Hematopoietic multipotent progenitor cell treated with erythropoietin and hydrocortisone succinate and interleukin-3 and kit ligand, for 6 days (in vitro differentiated cells): ENCODE results near the gene SHCBP1L.
"Not testable (repeated sequence)": the region's sequence is repeated elsewhere in the genome, so short reads cannot be mapped to it uniquely, and the experiment has no call there.

Experiments
- DNase-seq: peaks from one replicate; pipeline ENCODE4 v3.0.0-alpha.2; 2015

The SHCBP1L gene

DNA sequence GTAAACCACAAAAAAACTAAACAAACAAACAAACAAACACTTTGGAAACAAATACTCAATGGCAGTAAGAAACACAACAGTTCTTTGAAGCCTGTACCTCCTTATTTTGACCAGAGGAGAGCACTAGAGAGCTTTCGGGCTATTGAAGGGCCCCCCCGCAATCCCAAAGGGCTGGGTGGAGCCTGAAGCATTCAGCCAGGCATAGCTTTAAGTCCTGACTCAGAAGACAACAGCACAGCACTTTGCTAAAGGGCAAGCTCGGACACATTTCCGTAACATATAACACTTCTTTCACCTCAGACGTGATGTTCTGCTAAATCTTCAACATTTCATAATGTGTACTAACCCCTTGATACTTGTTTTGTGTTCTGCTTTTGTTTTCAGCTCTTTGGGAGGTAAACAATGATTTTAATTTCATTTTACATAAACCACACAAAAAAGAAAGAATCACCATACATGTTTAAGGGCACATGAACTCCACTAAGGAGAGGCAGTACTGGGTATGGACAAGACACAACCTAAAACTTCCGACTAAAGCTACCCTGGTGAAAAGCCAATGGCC lies 9.7 kb upstream of the SHCBP1L start:
- DNase-seq, result peak; percentile 89

DNA sequence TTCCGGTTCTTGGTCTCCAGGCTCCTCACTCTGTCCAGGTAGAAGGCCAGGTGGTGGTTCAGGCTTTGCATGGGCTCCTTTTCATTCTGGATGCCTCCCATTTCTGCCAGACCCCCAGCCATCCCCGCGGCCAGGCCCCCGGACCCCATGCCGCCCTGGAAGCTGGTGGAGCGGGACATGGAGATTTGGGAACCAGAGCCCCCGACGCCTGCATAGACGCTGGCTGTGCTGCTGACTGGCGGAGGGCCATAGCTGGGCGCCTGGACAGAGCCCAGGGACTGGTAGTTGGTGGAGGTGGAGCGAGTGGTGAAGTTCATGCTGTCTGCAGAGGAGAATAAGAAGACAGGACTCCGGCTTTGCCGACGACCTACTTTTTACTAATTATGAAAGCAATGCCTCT lies 7.1 kb upstream of the SHCBP1L start:
- no peak for DNase-seq

DNA sequence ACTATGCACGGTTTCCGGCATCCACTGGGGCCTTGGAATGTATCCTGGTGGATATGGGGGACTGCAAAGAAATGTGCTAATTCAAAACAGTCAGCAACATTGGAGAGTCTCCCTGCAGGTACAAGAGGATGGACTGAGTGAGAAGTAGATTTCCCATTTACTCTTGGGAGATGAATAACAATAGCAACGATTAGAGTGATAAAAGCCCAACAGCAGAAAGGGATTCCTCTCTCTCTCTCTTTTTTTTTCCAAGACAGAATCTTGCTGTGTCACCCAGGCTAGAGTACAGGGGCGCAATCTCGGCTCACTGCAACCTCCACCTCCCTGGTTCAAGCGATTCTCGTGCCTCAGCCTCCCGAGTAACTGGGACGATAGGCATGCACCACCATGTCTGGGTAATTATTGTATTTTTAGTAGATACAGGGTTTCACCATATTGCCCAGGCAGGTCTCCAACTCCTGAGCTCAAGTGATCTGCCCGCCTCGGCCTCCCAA lies 5.0 kb upstream of the SHCBP1L start:
- DNase-seq, result no peak

DNA sequence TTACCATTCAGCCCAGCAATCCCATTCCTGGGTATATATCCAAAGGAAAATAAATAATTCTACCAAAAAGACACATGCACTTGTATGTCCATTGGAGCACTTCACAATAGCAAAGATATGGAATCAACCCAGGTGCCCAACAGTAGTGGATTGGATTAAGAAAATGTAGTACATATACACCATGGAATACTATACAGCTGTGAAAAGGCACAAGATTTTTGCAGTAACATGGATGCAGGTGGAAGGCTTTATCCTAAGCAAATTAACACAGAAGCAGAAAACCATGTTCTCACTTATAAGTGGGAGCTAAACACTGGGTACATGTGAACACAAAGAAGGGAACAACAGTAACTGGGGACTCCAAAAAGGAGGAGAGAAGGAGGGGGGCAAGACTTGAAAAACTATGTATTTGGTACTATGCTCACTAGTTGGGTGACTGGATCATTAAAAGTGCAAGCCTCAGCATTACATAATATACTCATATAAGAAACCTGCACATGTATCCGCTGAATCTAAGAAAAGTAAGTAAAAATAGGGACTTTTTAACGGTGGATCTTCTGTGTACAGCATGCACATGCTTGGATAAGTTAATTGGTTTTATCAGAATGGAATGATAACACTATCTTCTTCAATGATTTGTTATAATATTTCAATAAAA lies 3.9 kb upstream of the SHCBP1L start:
- no peak for DNase-seq

DNA sequence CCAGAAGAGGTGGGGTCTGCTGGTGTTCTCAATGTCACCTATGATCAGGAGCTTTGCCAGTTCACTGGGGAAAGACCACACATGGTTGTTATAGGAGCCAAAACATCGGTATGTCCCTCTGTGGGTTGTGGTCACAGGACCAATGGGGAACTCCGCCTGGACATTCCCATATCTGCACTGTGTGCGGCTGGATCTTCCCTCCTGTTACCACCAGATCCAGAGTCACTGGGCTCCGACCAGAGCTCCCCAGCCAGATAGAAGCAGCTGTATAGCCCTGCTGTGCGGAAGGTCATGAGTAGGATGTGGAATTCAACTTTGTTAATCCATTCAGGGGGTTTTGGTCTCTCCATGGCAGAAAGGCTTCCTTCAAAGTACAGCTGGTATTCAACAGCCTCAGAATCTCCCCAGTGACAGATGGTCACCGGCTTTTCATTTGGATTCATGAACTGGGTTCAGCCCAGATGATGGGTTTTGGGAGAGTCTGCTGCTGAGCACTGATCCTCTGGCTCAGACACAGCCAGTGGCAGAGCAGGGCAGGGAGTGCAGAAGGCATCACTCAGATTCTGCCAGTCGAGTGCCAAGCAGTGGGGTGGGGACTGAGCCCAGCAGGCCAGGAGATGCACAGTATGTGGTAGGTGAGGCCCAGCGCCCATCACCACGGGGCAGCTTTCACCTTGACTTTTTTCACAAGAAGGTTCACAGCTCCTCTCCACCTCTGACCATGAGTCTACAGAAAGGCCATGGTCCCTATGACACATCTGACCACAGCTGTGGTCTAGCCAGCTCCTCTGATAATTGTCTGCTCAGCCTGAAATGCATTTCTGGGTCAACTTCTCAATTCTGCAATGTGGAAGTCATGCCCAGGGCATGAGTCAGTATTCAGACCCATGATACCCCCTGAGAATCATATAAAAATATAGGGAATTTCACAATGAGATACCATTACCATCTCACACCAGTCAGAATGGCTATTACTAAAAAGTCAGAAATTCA lies 2.9 kb upstream of the SHCBP1L start:
- DNase-seq, result no peak

DNA sequence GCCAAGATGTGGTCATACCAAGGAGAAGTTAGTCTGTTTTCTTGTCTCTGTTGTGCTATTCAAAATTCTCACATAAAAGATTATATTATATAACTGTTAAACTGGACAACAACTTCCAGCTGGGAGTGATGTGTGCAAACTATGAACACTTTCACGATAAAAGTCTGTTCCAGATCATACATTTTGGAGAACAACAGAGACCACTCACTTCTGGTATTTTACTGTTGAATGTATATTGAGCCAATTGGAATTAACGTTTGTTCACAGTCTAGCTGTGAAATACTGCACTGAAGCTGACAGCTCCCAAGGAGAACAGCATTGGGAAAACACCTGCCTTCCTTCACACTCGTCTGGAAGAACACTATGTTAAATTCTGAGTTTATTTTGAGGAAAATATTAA lies 860 bp upstream of the SHCBP1L start:
- no peak for DNase-seq

DNA sequence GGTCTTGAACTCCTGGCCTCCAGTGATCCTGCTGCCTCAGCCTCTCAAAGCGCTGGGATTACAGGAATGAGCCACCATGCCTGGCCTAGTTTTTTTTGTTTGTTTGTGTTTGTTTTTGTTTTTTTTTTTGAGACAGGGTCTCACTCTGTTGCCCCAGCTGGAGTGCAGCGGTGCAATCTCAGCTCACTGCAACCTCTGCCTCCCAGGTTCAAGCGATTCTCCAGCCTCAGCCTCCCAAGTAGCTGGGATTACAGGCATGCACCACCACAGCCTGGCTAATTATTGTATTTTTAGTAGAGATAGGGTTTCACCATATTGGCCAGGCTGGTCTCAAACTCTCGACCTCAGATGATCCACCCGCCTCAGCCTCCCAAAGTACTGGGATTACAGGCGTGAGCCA lies 9.6 kb downstream of the SHCBP1L start:
- DNase-seq, result not testable (repeated sequence)

DNA sequence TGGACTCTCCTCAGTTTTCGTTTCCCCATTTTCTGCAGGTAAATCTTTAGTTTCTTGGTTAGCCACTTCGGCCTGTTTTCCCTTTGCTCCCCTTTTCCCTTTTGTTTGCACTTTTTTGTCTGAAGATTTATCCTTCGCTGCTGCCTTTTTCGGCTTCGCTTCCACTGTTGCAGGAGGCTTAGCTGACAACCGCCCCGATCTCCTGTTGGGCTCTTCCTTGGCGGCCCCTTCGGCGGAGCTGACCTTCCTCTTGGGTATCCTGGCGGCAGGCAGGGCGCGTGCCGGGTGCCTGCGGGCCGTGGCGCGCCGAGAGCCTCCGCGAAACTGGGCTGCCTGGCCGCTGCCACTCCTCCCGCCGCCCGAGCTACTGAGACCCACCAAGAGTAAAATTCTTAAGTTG lies 10.8 kb downstream of the SHCBP1L start:
- DNase-seq, result not testable (repeated sequence)

DNA sequence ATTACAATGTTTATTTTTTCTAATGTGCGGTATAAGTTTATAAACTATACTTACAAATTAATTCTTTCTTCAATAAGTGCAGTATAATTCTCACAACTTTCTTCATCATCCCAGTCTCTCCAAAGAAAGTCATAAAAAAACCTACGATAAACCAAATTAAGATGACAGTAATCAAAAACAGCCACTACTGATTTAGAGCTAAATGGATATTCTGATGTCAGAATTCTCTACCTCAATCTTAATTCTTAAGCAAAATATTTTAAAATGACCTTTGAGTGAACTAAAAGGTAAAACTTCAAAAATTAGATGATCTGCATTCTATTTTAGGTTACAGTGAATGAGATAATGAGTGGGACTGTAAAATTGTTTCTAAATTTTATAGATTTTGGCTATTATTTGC lies 13.6 kb downstream of the SHCBP1L start:
- no peak for DNase-seq

DNA sequence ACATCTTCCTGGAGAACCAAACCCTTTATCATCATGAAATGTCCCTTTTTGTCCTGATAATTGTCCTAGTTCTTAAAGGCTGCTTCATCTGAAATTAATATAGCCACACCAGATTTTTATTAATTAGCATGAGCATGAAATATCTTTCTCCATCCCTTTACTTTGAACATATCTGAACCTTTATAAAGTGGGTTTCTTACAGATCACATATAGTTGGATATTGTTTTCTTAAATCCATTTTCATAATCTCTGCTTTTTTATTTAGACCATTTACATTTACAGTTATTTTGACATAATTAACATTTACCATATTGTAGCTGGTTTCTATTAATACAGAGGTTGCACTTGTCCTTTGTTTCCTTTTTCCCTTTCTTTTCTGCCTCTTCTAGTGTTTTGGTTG lies 17.2 kb downstream of the SHCBP1L start:
- no peak for DNase-seq

DNA sequence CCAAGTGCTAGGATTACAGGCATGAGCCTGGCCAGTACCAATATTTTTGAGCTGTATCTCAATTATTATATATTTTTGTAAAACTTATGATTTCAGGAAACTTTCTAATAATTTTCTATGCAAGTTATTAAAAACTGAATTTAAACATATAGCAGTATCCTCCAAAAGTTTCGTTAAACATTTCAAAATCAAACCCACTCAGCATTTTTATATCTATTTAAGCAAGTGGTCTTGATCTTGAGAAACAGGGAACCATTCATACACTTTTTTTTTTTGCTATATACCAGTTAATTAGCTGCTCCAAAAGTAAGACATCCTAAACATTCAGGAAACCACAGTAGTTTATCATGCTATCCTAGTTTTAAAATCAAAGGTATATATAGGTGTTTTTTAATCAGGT lies 22.0 kb downstream of the SHCBP1L start:
- no peak for DNase-seq

DNA sequence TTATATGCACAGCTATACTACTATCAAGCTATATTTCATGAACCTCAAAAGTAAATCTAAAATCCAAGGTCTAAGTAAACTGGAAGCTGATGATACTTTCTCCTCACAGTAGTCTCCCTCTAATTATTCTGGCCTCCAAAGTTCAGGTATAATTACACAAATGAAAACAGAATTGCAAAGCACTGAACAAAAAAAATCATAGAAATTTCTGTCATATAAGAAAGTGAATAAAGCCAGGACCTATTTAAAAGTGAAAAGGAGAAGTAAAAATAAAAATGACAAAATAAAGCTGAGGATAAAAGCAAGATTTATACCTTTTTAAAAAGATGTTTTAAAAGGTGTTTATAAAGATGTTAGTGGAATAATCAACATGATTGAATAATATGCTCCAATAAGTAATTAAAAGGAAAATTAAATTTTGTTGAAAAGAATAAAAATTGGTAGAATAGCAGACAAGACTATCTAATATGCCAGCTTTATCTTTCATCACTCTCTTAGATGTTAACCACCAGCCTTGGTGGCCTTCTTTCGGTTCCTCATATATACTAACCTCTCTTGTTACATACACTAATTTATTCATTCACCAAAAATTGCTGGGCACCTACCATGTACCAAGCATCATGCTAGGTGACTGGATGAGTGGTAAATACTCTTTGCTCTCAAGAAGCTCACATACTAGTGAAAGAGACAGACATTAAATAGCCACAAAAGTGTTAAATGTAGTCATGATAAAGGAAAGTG lies 25.1 kb downstream of the SHCBP1L start:
- DNase-seq, result peak; percentile 38

DNA sequence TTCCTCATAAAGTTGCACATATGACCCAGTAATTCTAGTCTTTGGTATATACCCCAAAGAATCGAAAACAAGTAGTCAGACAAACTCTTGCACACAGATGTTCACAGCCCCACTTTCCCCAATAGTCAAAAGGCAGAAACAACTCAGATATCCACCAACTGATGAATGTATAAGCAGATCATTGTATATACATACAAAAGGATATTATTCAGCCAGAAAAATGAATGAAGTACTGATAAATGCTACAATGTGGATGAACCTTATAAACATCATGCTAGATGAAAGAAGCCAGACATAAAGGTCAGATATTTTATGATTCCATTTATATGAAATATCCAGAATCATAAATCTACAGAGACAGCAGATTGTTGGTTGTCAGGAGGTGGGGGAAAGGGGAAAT lies 27.3 kb downstream of the SHCBP1L start:
- no peak for DNase-seq

DNA sequence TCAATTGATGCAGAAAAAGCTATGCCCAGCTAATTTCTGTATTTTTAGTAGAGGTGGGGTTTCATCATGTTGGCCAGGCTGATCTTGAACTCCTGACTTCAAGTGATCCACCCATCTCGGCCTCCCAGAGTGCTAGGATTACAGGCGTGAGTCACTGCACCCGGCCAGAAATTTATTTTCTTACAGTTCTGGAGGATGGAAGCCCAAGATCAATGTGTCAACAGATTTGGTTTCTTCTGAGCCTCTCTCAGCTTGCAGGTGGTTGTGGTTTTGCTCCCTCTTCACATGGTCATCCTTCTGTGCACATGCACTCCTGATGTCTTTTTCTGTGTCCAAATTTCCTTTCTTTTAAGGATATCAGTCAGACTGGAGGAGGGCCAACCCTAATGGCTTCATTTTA lies 35.6 kb downstream of the SHCBP1L start:
- no peak for DNase-seq

DNA sequence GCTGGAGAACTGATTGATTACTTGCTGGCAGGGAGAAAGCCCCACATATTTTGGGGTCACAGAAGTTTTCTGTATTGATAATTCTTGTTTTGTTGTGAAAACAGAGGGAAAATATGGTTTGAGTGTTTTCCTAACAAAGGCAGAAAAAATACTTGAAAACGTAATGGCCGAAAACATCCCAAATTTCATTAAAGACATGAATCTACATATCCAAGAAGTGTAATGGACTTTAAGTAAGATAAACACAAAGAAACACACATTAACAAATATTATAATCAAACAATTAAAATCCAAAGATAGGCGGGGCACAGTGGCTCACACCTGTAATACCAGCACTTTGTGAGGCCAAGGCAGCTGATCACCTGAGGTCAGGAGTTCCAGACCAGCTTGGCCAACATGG lies 39.6 kb downstream of the SHCBP1L start:
- no peak for DNase-seq

DNA sequence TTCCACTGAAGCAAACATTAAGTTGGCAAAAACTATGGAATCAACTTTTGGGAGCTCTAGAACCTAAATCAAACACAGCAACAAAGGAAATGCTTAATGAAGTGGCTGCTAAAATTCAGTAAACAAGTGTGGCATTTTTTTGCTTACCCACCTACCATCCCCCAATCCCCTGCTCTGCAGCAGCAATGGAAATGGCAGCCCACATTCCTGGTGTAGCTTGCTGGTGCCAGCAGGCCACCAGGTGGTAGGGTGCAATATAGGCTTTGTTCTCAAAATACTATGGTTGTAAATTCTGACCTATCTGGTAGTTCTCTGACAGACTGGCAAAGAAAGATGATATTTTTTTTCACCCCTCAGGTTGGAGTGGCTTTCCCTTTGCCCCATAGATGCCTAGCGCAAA lies 42.8 kb downstream of the SHCBP1L start:
- no peak for DNase-seq

DNA sequence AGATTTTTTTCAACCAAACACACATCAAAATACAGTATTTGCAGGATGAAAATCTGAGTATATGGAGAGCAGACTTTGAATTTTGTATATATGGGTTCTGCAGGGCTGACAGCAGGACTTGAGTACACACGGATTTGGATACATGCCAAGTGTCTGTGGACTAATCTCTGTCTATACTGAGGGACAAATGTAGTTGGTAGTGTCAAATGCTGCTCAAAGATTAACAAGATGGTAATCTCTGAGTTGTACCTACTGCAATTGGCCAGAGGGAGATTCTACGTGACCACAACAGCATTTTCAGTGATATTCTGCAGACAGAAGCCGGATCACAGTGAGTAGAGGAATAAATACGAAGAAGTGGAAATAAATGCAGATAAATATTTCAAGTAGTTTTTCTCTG lies 43.4 kb downstream of the SHCBP1L start:
- peak; percentile 79 for DNase-seq

DNA sequence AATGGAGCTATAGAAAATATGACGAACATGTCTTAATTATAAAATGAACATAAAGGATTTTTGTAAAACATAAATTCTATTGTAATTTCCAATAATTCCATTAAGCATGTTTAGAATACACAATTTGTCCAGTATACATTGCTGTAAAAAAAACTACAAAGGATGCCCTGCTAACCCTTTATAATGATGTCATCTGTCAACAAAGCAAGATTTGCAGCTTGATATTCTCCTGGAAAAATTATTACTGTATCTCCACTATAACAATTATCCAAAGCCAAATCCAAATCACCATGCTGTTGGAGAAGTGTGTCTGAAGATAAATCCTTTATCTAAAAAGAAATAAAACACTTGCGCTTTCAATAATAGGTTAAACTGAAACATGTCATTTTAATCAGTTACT lies 47.6 kb downstream of the SHCBP1L start:
- DNase-seq, result no peak

DNA sequence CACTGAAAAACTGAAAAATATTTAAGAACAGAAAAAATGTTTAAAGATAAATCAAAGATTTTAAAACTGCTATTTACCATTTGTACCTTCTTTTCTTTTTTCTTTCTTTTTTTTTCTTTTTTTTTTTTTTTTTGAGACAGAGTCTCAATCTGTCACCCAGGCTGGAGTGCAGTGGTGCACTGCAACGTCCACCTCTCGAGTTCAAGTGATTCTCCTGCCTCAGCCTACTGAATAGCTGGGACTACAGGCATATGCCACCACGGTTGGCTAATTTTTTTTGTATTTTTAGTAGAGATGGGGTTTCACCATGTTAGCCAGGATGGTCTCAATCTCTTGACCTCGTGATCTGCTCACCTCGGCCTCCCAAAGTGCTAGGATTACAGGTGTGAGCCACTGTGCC lies 51.0 kb downstream of the SHCBP1L start:
- DNase-seq, result not testable (repeated sequence)

DNA sequence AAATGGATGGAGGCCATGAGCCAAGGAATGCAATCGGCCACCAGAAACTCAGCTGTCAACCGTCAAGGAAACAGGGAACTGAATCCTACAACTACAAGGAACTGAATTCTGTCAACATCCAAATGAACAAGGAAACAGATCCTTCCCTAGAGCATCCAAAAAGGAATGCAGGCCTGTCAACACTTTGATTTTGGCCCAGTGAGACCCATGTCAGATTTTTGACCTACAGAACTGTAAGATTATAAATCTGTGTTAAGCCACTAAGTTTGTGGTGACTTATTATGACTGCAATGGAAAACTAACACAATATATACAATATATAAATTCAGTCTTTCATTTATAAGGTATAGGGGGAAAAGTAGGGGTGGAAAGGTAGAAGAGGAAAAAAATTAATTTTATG lies 55.3 kb downstream of the SHCBP1L start:
- no peak for DNase-seq

DNA sequence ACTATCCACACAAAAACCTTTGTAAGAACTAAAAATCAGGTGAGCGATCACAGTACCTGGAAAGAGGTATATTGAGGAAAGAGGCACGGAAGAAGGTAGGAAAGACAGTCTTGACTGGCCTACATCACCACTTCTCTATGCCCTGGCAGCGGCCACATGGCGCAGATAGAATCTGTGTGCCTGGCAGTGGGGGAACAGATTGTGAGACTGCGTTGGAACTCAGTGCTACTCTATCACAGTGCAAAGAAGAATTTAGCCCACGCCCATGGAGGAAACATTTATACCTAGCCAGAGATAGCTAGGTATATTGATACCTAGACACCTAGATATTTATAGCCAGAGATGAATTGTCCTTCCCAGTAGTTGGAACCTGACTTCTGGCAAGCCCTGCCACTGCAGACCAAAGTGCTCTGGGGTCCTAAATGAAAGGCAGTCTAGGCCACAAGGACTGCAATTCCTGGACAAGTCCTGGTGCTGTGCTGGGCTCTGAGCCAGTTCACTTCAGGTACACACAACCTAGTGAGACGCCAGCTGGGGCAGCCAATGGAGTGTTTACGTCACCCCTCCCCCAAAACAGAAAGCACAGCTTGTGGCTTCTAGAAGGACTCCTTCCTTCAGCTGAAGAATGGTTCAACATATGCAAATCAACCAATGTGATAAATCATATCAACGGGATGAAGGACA lies 61.9 kb downstream of the SHCBP1L start:
- DNase-seq, result no peak

DNA sequence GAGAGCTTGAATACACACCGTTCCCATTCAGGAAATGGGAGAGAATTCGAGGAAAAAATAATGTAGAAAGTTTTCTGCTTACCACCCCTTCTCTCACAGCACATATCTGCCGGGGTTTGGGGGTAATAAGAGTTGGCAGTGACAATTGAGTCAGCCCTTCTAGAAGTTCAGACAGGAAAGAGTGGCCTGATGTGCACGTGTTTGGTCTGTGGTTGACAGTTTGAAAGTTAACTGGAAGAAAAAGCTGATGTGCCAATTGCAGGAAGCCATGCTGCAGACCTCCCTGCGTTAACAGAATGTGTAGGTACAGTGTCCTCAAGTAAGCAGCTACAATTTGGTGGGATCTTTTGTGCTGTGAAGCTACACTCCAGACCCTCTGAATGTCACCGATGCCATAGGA lies 63.0 kb downstream of the SHCBP1L start:
- DNase-seq, result peak; percentile 73
